AG04449 (cell line): ENCODE results near the gene TASP1.
A peak's percentile ranks its signal among the peaks of the same experiment; 100 is the strongest.

ENCODE experiments used
- CTCF ChIA-PET: fragments of 350-600 bp; formaldehyde crosslinking; extraction: SDS; loops from one replicate; lab custom pipeline; 2021; ENCODE audit warnings: antibody characterized with exemption; lab: Yijun Ruan, JAX
- POLR2A ChIA-PET: fragments of 400-600, 350-600 bp; formaldehyde crosslinking; extraction: SDS; loops from one replicate; lab custom pipeline; 2020; ENCODE audit warnings: antibody characterized with exemption, inconsistent platforms; lab: Yijun Ruan, JAX
- DNase-seq: peaks from one replicate; pipeline ENCODE4 v3.0.0-alpha.2; 2010; ENCODE audit warnings: low read depth, low spot score
- H3K4me3 ChIP-seq: 2 replicates; pipeline ENCODE4 v1.5.1; 2011; ENCODE audit warnings: low read depth, mild to moderate bottlenecking, control low read depth, low read length
- TF ChIP-seq, protein P1 (sequence below): IDR thresholded peaks from one replicate; pipeline ENCODE4 v1.5.1; 2011; ENCODE audit warnings: mild to moderate bottlenecking, moderate library complexity, low read length, control low read depth, inconsistent platforms; ENCODE audit not compliant: insufficient read depth; ENCODE audit errors: missing control alignments

Gene TASP1

DNA sequence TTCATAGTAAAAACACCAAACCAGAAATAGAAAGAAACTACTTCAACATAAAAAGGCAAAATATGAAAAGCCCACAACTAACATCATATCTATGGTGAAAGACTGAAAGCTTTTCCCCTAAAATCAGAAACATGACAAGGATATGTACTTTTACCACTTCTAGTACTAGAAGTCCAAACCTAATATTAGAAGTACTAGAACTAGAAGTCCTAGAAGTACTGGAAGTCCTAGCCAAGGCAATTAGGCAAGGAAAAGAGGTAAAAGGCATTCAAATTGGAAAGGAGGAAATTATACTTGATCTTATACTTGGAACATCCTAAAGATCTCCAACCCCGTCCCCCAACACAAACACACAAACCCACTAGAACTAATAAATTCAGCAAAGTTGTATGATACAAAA is 74.9 kb downstream of the TASP1 start:
- ChIA-PET CTCF (no interaction called here), POLR2A (no interaction called here)
- no peak for DNase-seq
- no peak overlapping the region for H3K4me3 ChIP-seq
- TF ChIP-seq, protein P1, sequence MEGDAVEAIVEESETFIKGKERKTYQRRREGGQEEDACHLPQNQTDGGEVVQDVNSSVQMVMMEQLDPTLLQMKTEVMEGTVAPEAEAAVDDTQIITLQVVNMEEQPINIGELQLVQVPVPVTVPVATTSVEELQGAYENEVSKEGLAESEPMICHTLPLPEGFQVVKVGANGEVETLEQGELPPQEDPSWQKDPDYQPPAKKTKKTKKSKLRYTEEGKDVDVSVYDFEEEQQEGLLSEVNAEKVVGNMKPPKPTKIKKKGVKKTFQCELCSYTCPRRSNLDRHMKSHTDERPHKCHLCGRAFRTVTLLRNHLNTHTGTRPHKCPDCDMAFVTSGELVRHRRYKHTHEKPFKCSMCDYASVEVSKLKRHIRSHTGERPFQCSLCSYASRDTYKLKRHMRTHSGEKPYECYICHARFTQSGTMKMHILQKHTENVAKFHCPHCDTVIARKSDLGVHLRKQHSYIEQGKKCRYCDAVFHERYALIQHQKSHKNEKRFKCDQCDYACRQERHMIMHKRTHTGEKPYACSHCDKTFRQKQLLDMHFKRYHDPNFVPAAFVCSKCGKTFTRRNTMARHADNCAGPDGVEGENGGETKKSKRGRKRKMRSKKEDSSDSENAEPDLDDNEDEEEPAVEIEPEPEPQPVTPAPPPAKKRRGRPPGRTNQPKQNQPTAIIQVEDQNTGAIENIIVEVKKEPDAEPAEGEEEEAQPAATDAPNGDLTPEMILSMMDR: no peak

DNA sequence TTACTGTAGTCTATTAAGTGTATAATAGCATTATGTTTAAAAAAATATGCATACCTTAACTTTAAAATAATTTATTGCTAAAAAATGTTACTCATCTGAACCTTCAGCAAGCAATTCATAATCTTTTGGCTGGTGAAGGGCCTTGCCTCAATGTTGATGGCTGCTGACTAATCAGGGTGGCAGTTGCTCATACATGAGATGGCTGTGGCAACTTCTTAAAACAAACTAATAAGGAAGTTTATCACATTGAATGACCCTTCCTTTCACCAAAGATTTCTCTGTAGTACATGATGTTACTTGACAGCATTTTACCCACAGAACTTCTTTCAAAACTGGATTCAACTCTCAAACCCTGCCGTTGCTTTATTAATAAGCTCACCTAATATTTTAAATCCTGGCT is 84.0 kb downstream of the TASP1 start:
- TF ChIP-seq, protein P1: no peak
- CTCF ChIA-PET: interaction anchor here (8.3 kb wide), 1 partner anchor 8 kb away, joined by 89 read pairs; no protein-coding TSS in a partner anchor
- no peak overlapping the region for H3K4me3 ChIP-seq
- POLR2A ChIA-PET: no interaction called here
- no peak for DNase-seq

DNA sequence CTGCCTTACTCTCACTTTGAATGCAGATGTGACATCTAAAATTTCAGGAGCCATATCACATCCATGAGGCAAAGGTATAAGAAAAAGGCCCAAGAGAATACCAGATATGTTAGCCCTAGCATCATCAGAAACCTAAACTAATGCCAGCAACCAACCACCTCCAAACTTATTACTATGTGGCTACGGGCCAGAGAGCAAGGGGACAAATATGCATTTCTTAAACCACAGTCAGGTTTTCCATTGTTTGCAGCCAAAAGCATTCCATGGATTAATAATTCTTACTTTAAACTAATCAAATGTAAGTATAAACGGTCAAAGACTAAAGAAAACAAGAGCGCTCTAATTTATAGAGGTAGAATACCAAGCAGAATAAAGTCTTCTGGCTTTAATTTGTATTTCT is 84.7 kb downstream of the TASP1 start:
- TF ChIP-seq, protein P1: no peak
- no peak overlapping the region for H3K4me3 ChIP-seq
- ChIA-PET CTCF (no interaction called here), POLR2A (no interaction called here)
- no peak for DNase-seq

DNA sequence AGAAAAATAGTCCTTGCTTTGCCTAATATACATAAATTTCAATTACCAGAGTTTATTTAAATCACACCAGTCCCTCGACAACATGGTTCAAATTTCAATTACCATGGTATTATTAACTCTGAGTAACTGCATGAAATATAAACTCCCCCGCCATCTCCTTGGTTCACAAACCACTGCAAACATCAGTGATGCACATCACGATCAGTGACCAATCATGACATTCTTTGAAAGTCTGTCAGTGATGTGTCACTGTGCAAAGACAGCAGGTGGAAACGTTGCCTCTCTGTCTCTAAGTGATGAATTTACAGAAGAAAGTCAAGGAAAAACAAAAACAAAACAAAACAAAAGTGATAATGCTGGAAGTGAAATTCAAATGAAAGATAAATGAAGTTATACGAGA is 86.7 kb downstream of the TASP1 start:
- CTCF ChIA-PET: no interaction called here
- no peak overlapping the region for H3K4me3 ChIP-seq
- POLR2A ChIA-PET: no interaction called here
- TF ChIP-seq, protein P1: no peak
- DNase-seq: no peak

DNA sequence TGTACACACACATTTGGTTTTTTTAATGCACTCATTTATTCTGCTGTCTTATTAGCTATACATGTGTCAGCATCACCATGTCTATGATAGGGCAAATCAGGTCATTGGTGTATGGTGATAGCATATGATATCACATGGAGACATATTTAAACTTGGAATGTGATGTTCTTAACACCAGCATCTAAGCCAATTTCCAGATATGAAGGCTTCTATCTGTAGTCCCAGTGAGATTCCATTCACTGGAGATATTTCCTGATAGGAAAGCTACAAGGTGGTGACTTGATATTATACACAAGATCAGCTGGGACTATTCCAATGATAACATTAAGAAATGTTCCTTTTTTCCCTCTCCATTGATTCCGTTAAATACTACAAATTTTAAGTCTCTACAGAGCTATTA is 89.3 kb downstream of the TASP1 start:
- TF ChIP-seq, protein P1: no peak
- CTCF ChIA-PET: interaction anchor here (0.9 to 9.0 kb wide), 9 partner anchors 9 to 431 kb away, joined by 3 to 117 read pairs (median 5); no protein-coding TSS in a partner anchor
- no peak for DNase-seq
- POLR2A ChIA-PET: interaction anchor here (0.7 kb wide), 1 partner anchor 12 kb away, joined by 3 read pairs; no protein-coding TSS in a partner anchor
- H3K4me3 ChIP-seq: no peak overlapping the region

DNA sequence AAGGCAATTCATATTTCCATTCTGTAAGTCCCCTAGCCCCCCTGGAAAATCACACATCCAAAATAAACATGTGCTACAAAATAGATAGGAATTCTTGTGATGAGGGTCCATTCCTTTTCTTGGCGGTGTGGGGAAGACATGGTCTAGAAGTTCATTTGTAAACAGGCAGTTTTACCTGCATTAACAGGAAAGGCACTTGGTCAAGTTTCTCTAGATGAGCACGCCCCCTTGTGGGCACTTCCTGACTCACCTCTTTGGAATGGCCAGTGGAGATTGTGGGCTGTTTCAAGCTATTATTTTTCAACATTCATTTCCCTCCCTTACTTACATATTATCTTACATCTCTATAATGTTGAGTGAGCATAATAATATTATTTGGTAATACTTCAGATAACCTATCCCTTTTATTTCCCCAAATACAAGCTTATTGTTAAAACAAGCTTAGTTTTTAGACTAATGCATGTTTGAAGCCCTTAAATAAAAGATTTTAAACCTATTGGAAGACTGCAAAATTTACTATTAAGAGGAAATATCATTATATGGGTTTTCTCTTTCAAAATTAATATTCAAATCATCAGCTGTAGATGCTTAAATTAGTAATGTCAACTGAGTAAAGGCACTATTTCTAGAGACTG is 92.1 kb downstream of the TASP1 start:
- POLR2A ChIA-PET: no interaction called here
- DNase-seq: no peak
- TF ChIP-seq, protein P1: peak; percentile 75
- H3K4me3 ChIP-seq: no peak overlapping the region
- CTCF ChIA-PET: interaction anchor here (0.6 to 9.0 kb wide), 66 partner anchors 9 to 623 kb away, joined by 3 to 117 read pairs (median 4); partner anchors contain the start of gene ISM1
